Astrocyte (in vitro differentiated cells and primary cell): ENCODE data around the gene PTPRO. TPM values are rescaled to one million over a fixed set of nuclear protein-coding genes. Genes with fewer than 3 reads are reported as not detected.
A peak's percentile ranks its signal among the peaks of the same experiment; 100 is the strongest.

Experiments
- DNase-seq: peaks from one replicate; pipeline ENCODE4 v3.0.0-alpha.2; 2010; ENCODE audit warnings: low read depth
- FAIRE-seq: peaks from 2 replicates; lab custom pipeline; 2011; peaks lifted over from hg19 to GRCh38; lab: Jason Lieb, UNC
- H2AFZ ChIP-seq: 2 replicates; pipeline ENCODE4 v1.6.0; 2012; ENCODE audit warnings: low read depth, low read length, inconsistent platforms
- H3K27ac ChIP-seq: 2 replicates; pipeline ENCODE4 v1.5.1; 2011; ENCODE audit warnings: low read depth, low read length, inconsistent platforms
- H3K27me3 ChIP-seq: 2 replicates; pipeline ENCODE4 v1.6.0; 2011; ENCODE audit warnings: low read length, inconsistent platforms; ENCODE audit not compliant: insufficient read depth
- H3K36me3 ChIP-seq: 2 replicates; pipeline ENCODE4 v1.5.1; 2011; ENCODE audit warnings: low read length, inconsistent platforms; ENCODE audit not compliant: insufficient read depth
- H3K4me1 ChIP-seq: 2 replicates; pipeline ENCODE4 v1.5.1; 2011; ENCODE audit warnings: low read length, inconsistent platforms; ENCODE audit not compliant: insufficient read depth
- H3K4me2 ChIP-seq: 2 replicates; pipeline ENCODE4 v1.6.0; 2012; ENCODE audit warnings: low read length, inconsistent platforms
- H3K4me3 ChIP-seq: 2 replicates; pipeline ENCODE4 v1.5.1; 2011; ENCODE audit warnings: low read depth, mild to moderate bottlenecking, low read length, inconsistent platforms; ENCODE audit not compliant: insufficient read depth
- H3K79me2 ChIP-seq: 2 replicates; pipeline ENCODE4 v1.6.0; 2012; ENCODE audit warnings: mild to moderate bottlenecking, low read length, inconsistent platforms; ENCODE audit not compliant: insufficient read depth
- H3K9ac ChIP-seq: 2 replicates; pipeline ENCODE4 v1.6.0; 2012; ENCODE audit warnings: mild to moderate bottlenecking, low read length, inconsistent platforms
- H3K9me3 ChIP-seq: 2 replicates; pipeline ENCODE4 v1.5.1; 2012; ENCODE audit warnings: low read depth, mild to moderate bottlenecking, low read length, inconsistent platforms; ENCODE audit not compliant: insufficient read depth
- H4K20me1 ChIP-seq: 2 replicates; pipeline ENCODE4 v1.6.0; 2012; ENCODE audit warnings: low read length, inconsistent platforms; ENCODE audit not compliant: insufficient read depth
- H3K27ac Mint-ChIP-seq: one replicate; pipeline ENCODE4 v1.8.0; 2021; ENCODE audit warnings: mild to moderate bottlenecking, mixed read lengths; ENCODE audit not compliant: unreplicated experiment
- H3K27me3 Mint-ChIP-seq: one replicate; pipeline ENCODE4 v1.8.0; 2021; ENCODE audit warnings: low read depth, mixed read lengths; ENCODE audit not compliant: unreplicated experiment
- H3K36me3 Mint-ChIP-seq: one replicate; pipeline ENCODE4 v1.8.0; 2021; ENCODE audit warnings: low read depth, mixed read lengths; ENCODE audit not compliant: unreplicated experiment
- H3K4me1 Mint-ChIP-seq: one replicate; pipeline ENCODE4 v1.8.0; 2021; ENCODE audit warnings: low read depth, mixed read lengths; ENCODE audit not compliant: unreplicated experiment
- H3K4me3 Mint-ChIP-seq: one replicate; pipeline ENCODE4 v1.8.0; 2021; ENCODE audit warnings: mild to moderate bottlenecking, moderate library complexity, mixed read lengths; ENCODE audit not compliant: unreplicated experiment
- H3K9me3 Mint-ChIP-seq: one replicate; pipeline ENCODE4 v1.8.0; 2021; ENCODE audit warnings: mild to moderate bottlenecking, mixed read lengths; ENCODE audit not compliant: unreplicated experiment
- EZH2 ChIP-seq: IDR thresholded peaks from 2 replicates; pipeline ENCODE4 v1.6.1; 2012; ENCODE audit warnings: mild to moderate bottlenecking, low read length, inconsistent platforms; ENCODE audit not compliant: insufficient read depth
- total RNA-seq: library from RNA; stranded (reverse); gene quantifications from 2 replicates; pipeline ENCODE4 v1.2.1, GENCODE V29; 2021
- TF ChIP-seq, protein P1 (sequence below): IDR thresholded peaks from 2 replicates; pipeline ENCODE4 v1.5.1; 2011; ENCODE audit warnings: low read depth, mild to moderate bottlenecking, inconsistent platforms, low read length, moderate library complexity; ENCODE audit not compliant: insufficient read depth

Gene PTPRO
- total RNA-seq, 1 donor from 2014 or later: 0.39 TPM

DNA sequence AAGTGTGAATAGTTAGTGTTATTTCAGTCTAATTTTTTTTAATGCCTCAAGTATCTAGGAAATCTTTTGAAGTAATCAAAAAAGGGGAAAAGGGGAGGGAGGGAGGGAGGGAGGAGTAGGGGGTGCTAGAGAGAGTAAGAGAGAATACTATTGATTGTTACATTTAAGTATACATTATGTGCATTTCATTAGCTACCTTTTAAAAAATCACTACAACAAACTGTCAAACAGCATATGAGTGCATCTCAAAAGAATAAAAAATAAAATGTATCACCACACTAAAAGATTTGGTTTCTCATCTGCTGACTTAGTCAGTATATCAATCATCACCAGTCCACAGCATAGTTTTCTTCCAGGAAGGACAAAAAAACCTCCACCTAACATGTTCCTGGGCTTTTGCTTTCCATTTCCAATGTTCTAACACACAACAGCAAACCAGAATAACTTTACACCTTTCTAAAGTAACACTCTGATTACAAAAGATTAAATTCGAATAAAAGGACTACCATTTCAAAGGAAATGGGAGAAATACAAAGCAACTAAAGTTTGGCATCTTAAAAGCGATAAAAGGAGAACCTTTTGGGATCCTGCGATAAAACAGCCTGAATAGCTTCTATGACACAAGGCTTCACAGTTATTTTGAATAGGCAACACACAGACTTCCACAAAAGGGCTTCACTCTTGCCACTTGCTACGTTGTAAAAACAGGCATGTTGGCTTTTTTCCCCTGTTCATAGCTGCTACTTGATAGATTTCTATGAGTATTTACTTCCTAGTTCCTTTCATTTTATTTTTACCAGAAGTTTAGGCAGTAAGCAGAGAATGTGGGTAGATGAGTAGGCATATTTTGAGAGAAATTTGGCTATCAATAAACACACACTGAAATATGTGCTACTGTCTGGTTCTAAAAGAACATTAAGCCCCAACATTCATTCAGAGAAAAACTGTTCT, 306.0 kb downstream of the PTPRO start:
- Mint-ChIP-seq H3K27ac (peak overlapping the region; percentile 97), H3K4me3 (peak overlapping the region; percentile 12), H3K4me1 (peaks cover 46% of the 10 kb centered on the region), H3K9me3 (no peaks in the 10 kb centered on the region), H3K27me3 (no peaks in the 10 kb centered on the region), H3K36me3 (peaks cover 6% of the 10 kb centered on the region)
- DNase-seq: peak; percentile 65
- Histone ChIP-seq H3K79me2 (no peaks in the 10 kb centered on the region), H2AFZ (peak overlapping the region; percentile 6), H3K27ac (peak overlapping the region; percentile 97), H3K27me3 (no peaks in the 10 kb centered on the region), H3K4me2 (peak overlapping the region; percentile 76), H3K9ac (peak overlapping the region; percentile 85), H3K9me3 (no peaks in the 10 kb centered on the region), H3K4me3 (no peak overlapping the region), H3K36me3 (peaks cover 13% of the 10 kb centered on the region), H4K20me1 (no peaks in the 10 kb centered on the region), H3K4me1 (peaks cover 44% of the 10 kb centered on the region)
- no peak for TF ChIP-seq EZH2
- TF ChIP-seq, protein P1, sequence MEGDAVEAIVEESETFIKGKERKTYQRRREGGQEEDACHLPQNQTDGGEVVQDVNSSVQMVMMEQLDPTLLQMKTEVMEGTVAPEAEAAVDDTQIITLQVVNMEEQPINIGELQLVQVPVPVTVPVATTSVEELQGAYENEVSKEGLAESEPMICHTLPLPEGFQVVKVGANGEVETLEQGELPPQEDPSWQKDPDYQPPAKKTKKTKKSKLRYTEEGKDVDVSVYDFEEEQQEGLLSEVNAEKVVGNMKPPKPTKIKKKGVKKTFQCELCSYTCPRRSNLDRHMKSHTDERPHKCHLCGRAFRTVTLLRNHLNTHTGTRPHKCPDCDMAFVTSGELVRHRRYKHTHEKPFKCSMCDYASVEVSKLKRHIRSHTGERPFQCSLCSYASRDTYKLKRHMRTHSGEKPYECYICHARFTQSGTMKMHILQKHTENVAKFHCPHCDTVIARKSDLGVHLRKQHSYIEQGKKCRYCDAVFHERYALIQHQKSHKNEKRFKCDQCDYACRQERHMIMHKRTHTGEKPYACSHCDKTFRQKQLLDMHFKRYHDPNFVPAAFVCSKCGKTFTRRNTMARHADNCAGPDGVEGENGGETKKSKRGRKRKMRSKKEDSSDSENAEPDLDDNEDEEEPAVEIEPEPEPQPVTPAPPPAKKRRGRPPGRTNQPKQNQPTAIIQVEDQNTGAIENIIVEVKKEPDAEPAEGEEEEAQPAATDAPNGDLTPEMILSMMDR: no peak
- FAIRE-seq: no peak

DNA sequence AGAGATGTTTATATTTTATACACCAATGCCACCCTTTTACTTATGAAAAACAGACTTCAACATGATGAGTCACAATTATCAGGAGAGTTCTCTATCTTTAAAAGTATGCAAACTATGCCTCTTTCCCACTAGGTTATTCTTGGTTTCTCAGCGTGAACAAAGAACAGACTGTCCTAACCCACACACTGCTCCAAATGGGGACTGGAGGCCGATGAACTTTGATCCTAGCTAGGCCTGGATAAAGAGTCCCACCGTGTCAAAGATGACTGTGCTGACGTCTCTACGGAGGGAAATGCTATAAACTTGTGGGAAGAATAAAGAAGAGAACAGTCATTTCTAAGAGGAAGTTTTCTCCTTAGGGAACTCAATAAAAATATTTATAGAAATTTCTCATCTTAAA, 306.8 kb downstream of the PTPRO start:
- Histone ChIP-seq H3K4me1 (peaks cover 52% of the 10 kb centered on the region), H3K36me3 (peaks cover 11% of the 10 kb centered on the region), H3K4me2 (peak overlapping the region; percentile 76), H2AFZ (no peak overlapping the region), H3K27ac (peak overlapping the region; percentile 97), H3K9ac (peak overlapping the region; percentile 85), H3K9me3 (no peaks in the 10 kb centered on the region), H4K20me1 (no peaks in the 10 kb centered on the region), H3K27me3 (no peaks in the 10 kb centered on the region), H3K79me2 (peaks cover 7% of the 10 kb centered on the region), H3K4me3 (no peak overlapping the region)
- TF ChIP-seq EZH2: no peak
- TF ChIP-seq, protein P1: no peak
- FAIRE-seq: peak; percentile 96
- H3K4me3 Mint-ChIP-seq: no peak overlapping the region
- H3K36me3 Mint-ChIP-seq: peaks cover 6% of the 10 kb centered on the region
- peaks cover 51% of the 10 kb centered on the region for H3K4me1 Mint-ChIP-seq
- peak overlapping the region; percentile 100 for H3K27ac Mint-ChIP-seq
- H3K27me3 Mint-ChIP-seq: no peaks in the 10 kb centered on the region
- DNase-seq: peak; percentile 97
- H3K9me3 Mint-ChIP-seq: no peaks in the 10 kb centered on the region

DNA sequence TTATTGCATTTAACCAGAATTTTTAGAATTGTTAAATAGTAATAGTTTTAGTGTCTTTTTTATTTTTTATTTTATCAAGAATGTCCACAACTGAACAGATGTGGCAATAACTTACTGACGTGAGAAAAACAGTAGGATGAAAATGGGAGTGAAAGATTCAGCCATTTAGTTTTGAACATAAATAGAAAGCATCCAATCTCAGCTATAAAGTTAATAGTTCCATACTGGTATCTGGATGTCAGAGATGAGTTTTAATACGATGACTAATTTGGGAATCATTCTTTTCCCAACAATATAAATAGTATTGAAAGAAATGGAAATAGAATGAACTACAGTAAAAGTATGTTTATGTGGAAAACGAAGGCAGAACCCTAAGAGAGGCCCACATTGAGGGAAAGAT, 307.5 kb downstream of the PTPRO start:
- peaks cover 7% of the 10 kb centered on the region for H3K79me2 ChIP-seq
- no peaks in the 10 kb centered on the region for H4K20me1 ChIP-seq
- no peak for TF ChIP-seq EZH2
- TF ChIP-seq, protein P1: no peak
- H3K9me3 Mint-ChIP-seq: no peaks in the 10 kb centered on the region
- H3K4me1 Mint-ChIP-seq: peaks cover 55% of the 10 kb centered on the region
- H3K27me3 Mint-ChIP-seq: no peaks in the 10 kb centered on the region
- H3K4me2 ChIP-seq: peak overlapping the region; percentile 76
- peak; percentile 45 for DNase-seq
- H3K36me3 Mint-ChIP-seq: peaks cover 6% of the 10 kb centered on the region
- peaks cover 9% of the 10 kb centered on the region for H3K36me3 ChIP-seq
- H3K4me3 Mint-ChIP-seq: no peak overlapping the region
- no peaks in the 10 kb centered on the region for H3K9me3 ChIP-seq
- H3K27ac ChIP-seq: peak overlapping the region; percentile 97
- H3K9ac ChIP-seq: peak overlapping the region; percentile 85
- no peak overlapping the region for H3K4me3 ChIP-seq
- FAIRE-seq: no peak
- H3K27me3 ChIP-seq: no peaks in the 10 kb centered on the region
- H3K4me1 ChIP-seq: peaks cover 57% of the 10 kb centered on the region
- peak overlapping the region; percentile 100 for H3K27ac Mint-ChIP-seq
- H2AFZ ChIP-seq: no peak overlapping the region
